K562 (cell line): ENCODE results near the gene GBP5. TPM values are rescaled to one million over a fixed set of nuclear protein-coding genes. Genes with fewer than 3 reads are reported as not detected.
"Not testable (repeated sequence)": the region's sequence is repeated elsewhere in the genome, so short reads cannot be mapped to it uniquely, and the experiment has no call there.

Experiments
- ATAC-seq: fragments of 200-7000 bp; cut with Tn5 transposase; 3 replicates; pipeline ENCODE4 v1.9.1; 2020; ENCODE audit warnings: moderate library complexity
- BruUV-seq: library from RNA; stranded (reverse); fragments of 400-500 nt; replicated peaks from 2 replicates; lab custom pipeline; 2021; lab: Mats Ljungman, UMichigan
- CTCF ChIA-PET: fragments of 300-600 bp; formaldehyde crosslinking; extraction: SDS; loops from one replicate; lab custom pipeline; 2021; ENCODE audit warnings: low intra/inter-chr PET ratio; lab: Yijun Ruan, JAX
- POLR2A ChIA-PET: fragments of 300-600, 350-650 bp; sonication (Branson Sonifier 250); formaldehyde crosslinking; extraction: SDS; loops from one replicate; lab custom pipeline; 2021; ENCODE audit warnings: antibody characterized with exemption, inconsistent platforms; lab: Yijun Ruan, JAX
- DNase-seq, 4 experiments: peaks; one replicate each; pipeline versions ENCODE4 v3.0.0 to v3.0.0-alpha.2; 2011 to 2018; ENCODE audit warnings: low spot score in 3 of 4, mixed read lengths in 3 of 4; ENCODE audit errors: extremely low read depth in 1 of 4
- FAIRE-seq: peaks from 2 replicates; lab custom pipeline; 2011; peaks lifted over from hg19 to GRCh38; lab: Jason Lieb, UNC
- H2AFZ ChIP-seq: 2 replicates; pipeline ENCODE4 v1.6.0; 2011; ENCODE audit warnings: low read depth, low read length, control low read depth, inconsistent platforms
- H3K27ac ChIP-seq: fragments of 200-600 bp; 3 replicates; pipeline ENCODE4 v1.8.0; 2011; ENCODE audit warnings: low read depth, mild to moderate bottlenecking, control low read depth, inconsistent platforms, low read length, moderate library complexity, mixed read lengths; ENCODE audit errors: extremely low read depth
- H3K27me3 ChIP-seq, 2 experiments: fragments of 300-600 bp in 1 of 2; 2 replicates in 1 of 2; 3 replicates in 1 of 2; pipeline versions ENCODE4 v1.6.0 to v1.8.0; 2011; ENCODE audit warnings: inconsistent platforms in 2 of 2, low read length in 2 of 2, mild to moderate bottlenecking in 1 of 2, mixed read lengths in 1 of 2, moderate library complexity in 1 of 2; ENCODE audit not compliant: control insufficient read depth in 2 of 2, insufficient read depth in 2 of 2
- H3K36me3 ChIP-seq: fragments of 300-600 bp; 3 replicates; pipeline ENCODE4 v1.8.0; 2011; ENCODE audit warnings: mild to moderate bottlenecking, low read length, inconsistent platforms; ENCODE audit not compliant: control insufficient read depth, insufficient read depth
- H3K4me1 ChIP-seq, 2 experiments: fragments of 200-600 bp in 1 of 2; replicated peaks in 1 of 2; 2 replicates in 1 of 2; 3 replicates in 1 of 2; pipeline versions ENCODE4 v1.5.1 to v1.8.0; 2011; ENCODE audit warnings: inconsistent platforms in 2 of 2, low read length in 2 of 2, mild to moderate bottlenecking in 1 of 2, mixed read lengths in 1 of 2, moderate library complexity in 1 of 2; ENCODE audit not compliant: control insufficient read depth in 2 of 2, insufficient read depth in 2 of 2
- H3K4me2 ChIP-seq: 2 replicates; pipeline ENCODE4 v1.6.1; 2011; ENCODE audit warnings: low read length, control low read depth, inconsistent platforms, mixed read lengths; ENCODE audit not compliant: insufficient read depth
- H3K4me3 ChIP-seq: fragments of 200-600 bp; sonication (generic), shearing (Covaris generic); 2 replicates; pipeline ENCODE4 v1.5.1; 2016; ENCODE audit warnings: control low read depth, inconsistent platforms
- H3K79me2 ChIP-seq: fragments of 200-600 bp; 3 replicates; pipeline ENCODE4 v1.8.0; 2011; ENCODE audit warnings: low read length, inconsistent platforms; ENCODE audit not compliant: control insufficient read depth, insufficient read depth
- H3K9ac ChIP-seq, 2 experiments: 2 replicates each; pipeline versions ENCODE4 v1.6.0 to v1.6.1; 2011; ENCODE audit warnings: low read depth in 2 of 2, low read length in 2 of 2, control low read depth in 1 of 2, inconsistent platforms in 1 of 2, mild to moderate bottlenecking in 1 of 2, mixed read lengths in 1 of 2; ENCODE audit not compliant: insufficient read depth in 1 of 2
- H3K9me1 ChIP-seq: one replicate; pipeline ENCODE4 v1.6.0; 2011; ENCODE audit warnings: inconsistent platforms, mild to moderate bottlenecking, low read length, moderate library complexity; ENCODE audit not compliant: control insufficient read depth, insufficient read depth
- H3K9me3 ChIP-seq: replicated peaks from 2 replicates; pipeline ENCODE4 v1.5.1; 2011; ENCODE audit warnings: low read depth, low read length, inconsistent platforms; ENCODE audit not compliant: control insufficient read depth, insufficient read depth
- H4K20me1 ChIP-seq: replicated peaks from 2 replicates; pipeline ENCODE4 v1.6.1; 2011; ENCODE audit warnings: low read length, inconsistent platforms, mixed read lengths; ENCODE audit not compliant: control insufficient read depth, insufficient read depth
- CBX5 ChIP-seq: IDR thresholded peaks from 2 replicates; pipeline ENCODE4 v1.6.1; 2014; ENCODE audit warnings: low read depth, borderline replicate concordance
- ELK1 ChIP-seq: sonication (generic); formaldehyde crosslinking; IDR thresholded peaks from 2 replicates; pipeline ENCODE4 v1.8.1; 2022; ENCODE audit warnings: missing genetic modification reagents
- RBM14 ChIP-seq: fragments of 200-400 bp; formaldehyde crosslinking; IDR thresholded peaks from 2 replicates; pipeline ENCODE4 v1.6.1; 2018; ENCODE audit warnings: low read depth, mild to moderate bottlenecking, low read length, moderate library complexity, borderline replicate concordance; ENCODE audit not compliant: insufficient read depth
- SAP30 ChIP-seq: fragments of 200-600 bp; sonication (generic); IDR thresholded peaks from 2 replicates; pipeline ENCODE4 v1.6.1; 2012; ENCODE audit warnings: borderline replicate concordance, low read depth, mild to moderate bottlenecking, moderate library complexity, low read length, control low read depth, inconsistent platforms; ENCODE audit not compliant: insufficient read depth, poor library complexity, severe bottlenecking
- WGBS: fragments of 100-300 bp; shearing (Covaris generic); methylation state at CpG from one replicate; pipeline ENCODE4 v1.1.6; 2016; ENCODE audit warnings: low coverage, mixed read lengths; ENCODE audit not compliant: insufficient coverage; ENCODE audit errors: missing lambda C conversion rate; 5-methylcytosine and 5-hydroxymethylcytosine counted together
- in situ Hi-C: fragments of 300-500 bp; cut with MboI; formaldehyde crosslinking; loops from 4 replicates; pipeline ENCODE4 v1.15.0; 2018; ENCODE audit warnings: inconsistent platforms, mixed read lengths
- intact Hi-C: fragments of 100-400 bp; cut with micrococcal nuclease; formaldehyde crosslinking; loops from 2 replicates; pipeline ENCODE4 v1.14.2; 2022
- polyA plus RNA-seq, 8 experiments: library from polyadenylated mRNA; depleted of rRNA in 4 of 8; stranded (reverse) in 5 of 8; unstranded in 3 of 8; fragments of >200 nt; fragmentation: Nextera tagmentation in 2 of 8; fragmentation: Illumina TruSeq in 1 of 8; extraction: Ambion mirVana in 2 of 8; extraction: Trizol in 1 of 8; gene quantifications; 2 replicates each; pipeline versions ENCODE4 v1.2.1 to v1.2.3, GENCODE V29; 2011 to 2014; ENCODE audit warnings: inconsistent platforms in 1 of 8, missing spikeins in 1 of 8
- total RNA-seq, 7 experiments: library from RNA; depleted of rRNA in 6 of 7; stranded (reverse); fragments of >200 nt in 6 of 7; fragmentation: Illumina TruSeq in 2 of 7; extraction: Trizol in 2 of 7; gene quantifications; 2 replicates each; pipeline versions ENCODE4 v1.2.1 to v1.2.3, GENCODE V29; 2011 to 2021; ENCODE audit warnings: low replicate concordance in 1 of 7

GBP5 gene
- total and polyA plus RNA-seq, 9 of the 15 experiments (the other 6 are each of a cell fraction or from before 2014, with no cell fraction given) = 0.23 to 0.91 (median 0.57) TPM

GRCh38 chr1:89285745-89286380, 13.2 kb upstream of the GBP5 start (continued):
- no peak for TF ChIP-seq SAP30

GRCh38 chr1:89284078-89284763, 11.6 kb upstream of the GBP5 start:
- CTCF ChIA-PET, H3K36me3 ChIP-seq, intact Hi-C loops, H3K9me3 ChIP-seq, BruUV-seq, H3K4me1 ChIP-seq, H3K9ac ChIP-seq, H3K4me2 ChIP-seq, DNase-seq, H3K27me3 ChIP-seq, in situ Hi-C loops, H2AFZ ChIP-seq, H3K27ac ChIP-seq, H3K9me1 ChIP-seq, FAIRE-seq, ATAC-seq, H3K79me2 ChIP-seq, H4K20me1 ChIP-seq, H3K4me3 ChIP-seq: not testable (repeated sequence)
- 0% methylated on average over 5 of the region's 5 CpGs for WGBS
- POLR2A ChIA-PET = interaction anchor here (1.6 kb wide), 1 partner anchor 10 kb away, joined by 7 read pairs; no protein-coding TSS in a partner anchor

- BruUV-seq = no TSS peak
- WGBS = 2% methylated on average over 3 of the region's 3 CpGs
Measured at GRCh38 chr1:89280766-89281165, 8.1 kb upstream of the GBP5 start.

More at GRCh38 chr1:89280766-89281165, 8.1 kb upstream of the GBP5 start:
- Histone ChIP-seq H3K4me3 (no peak overlapping the region), H3K4me2 (no peak overlapping the region), H3K27ac (no peak overlapping the region), H3K9me3 (no peaks in the 10 kb centered on the region), H3K9me1 (no peaks in the 10 kb centered on the region), H3K79me2 (no peaks in the 10 kb centered on the region), H2AFZ (no peak overlapping the region), H3K36me3 (no peaks in the 10 kb centered on the region), H3K9ac (no peak overlapping the region), H3K27me3 (no peaks in the 10 kb centered on the region), H4K20me1 (no peaks in the 10 kb centered on the region), H3K4me1 (no peaks in the 10 kb centered on the region)
- TF ChIP-seq ELK1 (no peak), RBM14 (no peak), CBX5 (no peak)
- DNase-seq (no peak), FAIRE-seq (no peak), ATAC-seq (no peak)
- CTCF ChIA-PET = no interaction called here
- intact Hi-C loops = no loop called here
- in situ Hi-C loops = no loop called here
- POLR2A ChIA-PET = no interaction called here
